Measurements from ENCODE around the gene VSTM2L. TPM values are rescaled to one million over a fixed set of nuclear protein-coding genes. Genes with fewer than 3 reads are reported as not detected.

VSTM2L gene
- total and polyA plus RNA-seq, 2 of the 4 experiments (the other 2 are of a cell fraction): 0.18 to 0.19 TPM

DNA sequence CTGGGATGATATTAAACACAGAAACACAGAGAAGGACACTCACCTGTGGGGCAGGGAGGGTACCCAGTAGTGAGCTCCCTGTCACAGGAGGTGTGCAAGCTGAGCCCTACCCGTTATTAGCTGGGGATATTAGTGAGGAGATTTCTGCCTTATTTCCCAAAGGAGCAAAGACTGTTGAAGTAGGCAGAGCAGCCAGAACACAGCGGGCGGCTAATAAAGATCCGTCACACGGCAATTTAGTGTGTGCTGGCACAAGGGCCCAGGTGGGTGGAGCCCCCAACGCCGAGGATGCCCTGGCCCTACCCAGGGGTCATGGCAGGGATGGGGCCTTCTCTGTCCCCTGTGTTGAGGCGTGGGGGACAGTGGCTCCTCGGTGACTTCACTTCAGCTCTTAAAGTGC is 8.3 kb downstream of the VSTM2L start:
- Histone ChIP-seq H3K27me3 (ENCODE audit: control insufficient read depth, insufficient read depth, low read length) (peaks cover 77% of the 10 kb centered on the region), H2AK9ac (replicated peaks; ENCODE audit: low read depth, low read length, poor library complexity) (no peak overlapping the region), H3K56ac (ENCODE audit: extremely low read depth, insufficient read depth, low read length) (no peak overlapping the region), H2BK120ac (ENCODE audit: low read depth, low read length) (no peak overlapping the region), H4K8ac (ENCODE audit: low read depth in 2 of 2, low read length in 2 of 2) (no peak overlapping the region), H3K79me1 (ENCODE audit: low read depth in 1 of 2, low read length in 2 of 2) (no peaks in the 10 kb centered on the region), H2AK5ac (ENCODE audit: low read depth, low read length) (no peak overlapping the region), H3K4me3 (ENCODE audit: insufficient read depth, low read depth, low read length) (no peak overlapping the region), H3K23ac (ENCODE audit: low read depth, low read length) (no peak overlapping the region), H3K4me1 (ENCODE audit: control insufficient read depth, insufficient read depth, low read length) (peaks cover 5% of the 10 kb centered on the region; the same call in 1 of the 2 replicates), H3K9ac (ENCODE audit: low read depth, low read length) (no peak overlapping the region), H4K5ac (ENCODE audit: low read depth, low read length) (no peak overlapping the region), H3K27ac (ENCODE audit: insufficient read depth, low read length) (no peak overlapping the region), H3K4ac (ENCODE audit: low read depth, low read length) (no peak overlapping the region), H4K20me1 (ENCODE audit: insufficient read depth, low read length) (no peaks in the 10 kb centered on the region), H4K91ac (ENCODE audit: insufficient read depth, low read depth, low read length) (no peak overlapping the region), H2BK20ac (ENCODE audit: low read depth, low read length) (no peak overlapping the region), H2BK15ac (ENCODE audit: low read depth, low read length) (no peak overlapping the region), H2BK5ac (ENCODE audit: low read depth, low read length, poor library complexity, severe bottlenecking) (no peak overlapping the region), H3K9me1 (ENCODE audit: insufficient read depth, low read length) (no peaks in the 10 kb centered on the region), H2AFZ (replicated peaks; ENCODE audit: low read length, poor library complexity) (no peak overlapping the region), H3K18ac (ENCODE audit: low read depth, low read length) (no peak overlapping the region), H3K14ac (replicated peaks; ENCODE audit: low read depth, low read length) (no peak overlapping the region), H3K9me3 (ENCODE audit: control insufficient read depth, insufficient read depth, low read length) (no peaks in the 10 kb centered on the region), H3K4me2 (ENCODE audit: low read depth, low read length) (no peak overlapping the region), H3K36me3 (ENCODE audit: control insufficient read depth, insufficient read depth, low read length) (no peaks in the 10 kb centered on the region)
- ChIA-PET POLR2A (ENCODE audit: unreplicated experiment) (interaction anchor here (0.5 kb wide), 1 partner anchor 45 kb away, joined by 3 read pairs; no protein-coding TSS in a partner anchor), CTCF (no interaction called here)
- TF ChIP-seq, protein P1, sequence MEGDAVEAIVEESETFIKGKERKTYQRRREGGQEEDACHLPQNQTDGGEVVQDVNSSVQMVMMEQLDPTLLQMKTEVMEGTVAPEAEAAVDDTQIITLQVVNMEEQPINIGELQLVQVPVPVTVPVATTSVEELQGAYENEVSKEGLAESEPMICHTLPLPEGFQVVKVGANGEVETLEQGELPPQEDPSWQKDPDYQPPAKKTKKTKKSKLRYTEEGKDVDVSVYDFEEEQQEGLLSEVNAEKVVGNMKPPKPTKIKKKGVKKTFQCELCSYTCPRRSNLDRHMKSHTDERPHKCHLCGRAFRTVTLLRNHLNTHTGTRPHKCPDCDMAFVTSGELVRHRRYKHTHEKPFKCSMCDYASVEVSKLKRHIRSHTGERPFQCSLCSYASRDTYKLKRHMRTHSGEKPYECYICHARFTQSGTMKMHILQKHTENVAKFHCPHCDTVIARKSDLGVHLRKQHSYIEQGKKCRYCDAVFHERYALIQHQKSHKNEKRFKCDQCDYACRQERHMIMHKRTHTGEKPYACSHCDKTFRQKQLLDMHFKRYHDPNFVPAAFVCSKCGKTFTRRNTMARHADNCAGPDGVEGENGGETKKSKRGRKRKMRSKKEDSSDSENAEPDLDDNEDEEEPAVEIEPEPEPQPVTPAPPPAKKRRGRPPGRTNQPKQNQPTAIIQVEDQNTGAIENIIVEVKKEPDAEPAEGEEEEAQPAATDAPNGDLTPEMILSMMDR (conservative IDR thresholded peaks at IDR 0.05; ENCODE audit: low read depth, low read length): no peak
- TF ChIP-seq RCOR1 (IDR thresholded peaks at IDR 0.05; ENCODE audit: insufficient replicate concordance, low read length): no peak
- no peak for TF ChIP-seq FOS (IDR thresholded peaks at IDR 0.05; ENCODE audit: low read depth, low read length)
- TF ChIP-seq BHLHE40 (IDR thresholded peaks at IDR 0.05; ENCODE audit: low read depth, low read length): no peak
- TF ChIP-seq NFE2L2 (IDR thresholded peaks at IDR 0.05; ENCODE audit: low read depth, low read length): no peak
- TF ChIP-seq, protein P2, sequence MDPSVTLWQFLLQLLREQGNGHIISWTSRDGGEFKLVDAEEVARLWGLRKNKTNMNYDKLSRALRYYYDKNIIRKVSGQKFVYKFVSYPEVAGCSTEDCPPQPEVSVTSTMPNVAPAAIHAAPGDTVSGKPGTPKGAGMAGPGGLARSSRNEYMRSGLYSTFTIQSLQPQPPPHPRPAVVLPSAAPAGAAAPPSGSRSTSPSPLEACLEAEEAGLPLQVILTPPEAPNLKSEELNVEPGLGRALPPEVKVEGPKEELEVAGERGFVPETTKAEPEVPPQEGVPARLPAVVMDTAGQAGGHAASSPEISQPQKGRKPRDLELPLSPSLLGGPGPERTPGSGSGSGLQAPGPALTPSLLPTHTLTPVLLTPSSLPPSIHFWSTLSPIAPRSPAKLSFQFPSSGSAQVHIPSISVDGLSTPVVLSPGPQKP (IDR thresholded peaks at IDR 0.05; ENCODE audit: borderline replicate concordance, low read depth, low read length): no peak
- TF ChIP-seq RFX5 (IDR thresholded peaks at IDR 0.05; ENCODE audit: low read depth, low read length): no peak
- no peak for TF ChIP-seq MAZ (IDR thresholded peaks at IDR 0.05; ENCODE audit: borderline replicate concordance, low read depth, low read length)
- no peak for TF ChIP-seq CHD1 (IDR thresholded peaks at IDR 0.05; ENCODE audit: low read depth, low read length)
- TF ChIP-seq MAFK (IDR thresholded peaks at IDR 0.05; ENCODE audit: low read depth, low read length): no peak
- ATAC-seq (ENCODE audit: low read depth) (no peak), DNase-seq (no peak)
- in situ Hi-C loops (cut with MboI; ENCODE audit: low sequenced_read_pairs): no loop called here
- intact Hi-C loops (cut with micrococcal nuclease): no loop called here
- no TSS peak for BruUV-seq (replicated peaks)
- 100% methylated on average over 2 of the region's 9 CpGs; no CpG with 5 or more reads in 1 of the 2 experiments for WGBS, 2 experiments (ENCODE audit: extremely low coverage in 2 of 2, insufficient read length in 1 of 2)
- dilution Hi-C loops (cut with HindIII; ENCODE audit: low sequenced_read_pairs, unreplicated experiment): no loop called here
